ENCODE data around the gene B4GALT6.
"Not testable (repeated sequence)": the region's sequence is repeated elsewhere in the genome, so short reads cannot be mapped to it uniquely, and the experiment has no call there.

Gene B4GALT6, protein sequence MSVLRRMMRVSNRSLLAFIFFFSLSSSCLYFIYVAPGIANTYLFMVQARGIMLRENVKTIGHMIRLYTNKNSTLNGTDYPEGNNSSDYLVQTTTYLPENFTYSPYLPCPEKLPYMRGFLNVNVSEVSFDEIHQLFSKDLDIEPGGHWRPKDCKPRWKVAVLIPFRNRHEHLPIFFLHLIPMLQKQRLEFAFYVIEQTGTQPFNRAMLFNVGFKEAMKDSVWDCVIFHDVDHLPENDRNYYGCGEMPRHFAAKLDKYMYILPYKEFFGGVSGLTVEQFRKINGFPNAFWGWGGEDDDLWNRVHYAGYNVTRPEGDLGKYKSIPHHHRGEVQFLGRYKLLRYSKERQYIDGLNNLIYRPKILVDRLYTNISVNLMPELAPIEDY

DNA sequence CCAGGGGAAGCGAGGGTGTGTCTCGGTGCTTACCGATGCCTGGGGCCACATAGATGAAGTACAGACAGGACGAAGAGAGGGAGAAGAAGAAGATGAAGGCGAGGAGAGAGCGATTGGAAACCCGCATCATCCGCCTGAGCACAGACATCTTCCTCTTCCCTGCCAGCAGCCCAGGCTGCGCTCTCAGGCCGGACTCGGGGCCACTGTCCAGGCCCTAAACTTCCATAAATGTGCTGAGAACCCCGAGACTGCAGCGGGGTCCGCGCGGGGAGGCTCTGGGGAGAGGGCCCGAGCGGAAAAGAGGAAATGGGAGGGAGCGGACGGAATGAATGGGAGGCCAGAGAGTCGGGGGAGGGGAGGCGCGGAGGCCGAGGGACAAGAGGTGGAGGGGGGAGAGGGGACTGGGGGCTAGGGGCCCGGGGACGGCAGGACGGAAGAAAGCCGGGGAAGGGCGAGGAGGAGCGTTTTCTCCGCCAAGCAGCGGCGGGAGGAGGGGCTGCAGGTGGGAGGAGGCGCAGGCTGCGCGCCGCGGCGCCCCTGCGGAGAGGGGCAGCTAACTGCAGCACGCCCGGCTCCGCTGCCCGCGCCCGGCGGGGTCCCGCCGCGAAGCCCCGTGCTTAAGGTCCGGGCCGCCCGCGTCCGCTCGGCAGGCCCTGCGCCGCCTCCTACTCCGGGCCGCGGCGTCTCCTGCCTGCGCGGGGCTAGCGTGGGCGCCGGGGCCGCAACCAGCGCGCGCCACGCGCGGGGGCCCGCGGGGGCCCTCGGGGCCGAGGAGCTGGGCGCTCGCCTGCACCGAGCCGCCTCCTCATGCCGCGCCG is at the start of gene B4GALT6:
Gene B4GALT6, minus strand, starts transcription at position 303 of the 818 bp plus-strand sequence. Its CDS starts 155 bp downstream, at position 148.
- peak within 1 kb of the TSS; percentile 93 for H3K4me3 ChIP-seq (ENCODE audit: low read depth, low read length)
- TF ChIP-seq, protein P1, sequence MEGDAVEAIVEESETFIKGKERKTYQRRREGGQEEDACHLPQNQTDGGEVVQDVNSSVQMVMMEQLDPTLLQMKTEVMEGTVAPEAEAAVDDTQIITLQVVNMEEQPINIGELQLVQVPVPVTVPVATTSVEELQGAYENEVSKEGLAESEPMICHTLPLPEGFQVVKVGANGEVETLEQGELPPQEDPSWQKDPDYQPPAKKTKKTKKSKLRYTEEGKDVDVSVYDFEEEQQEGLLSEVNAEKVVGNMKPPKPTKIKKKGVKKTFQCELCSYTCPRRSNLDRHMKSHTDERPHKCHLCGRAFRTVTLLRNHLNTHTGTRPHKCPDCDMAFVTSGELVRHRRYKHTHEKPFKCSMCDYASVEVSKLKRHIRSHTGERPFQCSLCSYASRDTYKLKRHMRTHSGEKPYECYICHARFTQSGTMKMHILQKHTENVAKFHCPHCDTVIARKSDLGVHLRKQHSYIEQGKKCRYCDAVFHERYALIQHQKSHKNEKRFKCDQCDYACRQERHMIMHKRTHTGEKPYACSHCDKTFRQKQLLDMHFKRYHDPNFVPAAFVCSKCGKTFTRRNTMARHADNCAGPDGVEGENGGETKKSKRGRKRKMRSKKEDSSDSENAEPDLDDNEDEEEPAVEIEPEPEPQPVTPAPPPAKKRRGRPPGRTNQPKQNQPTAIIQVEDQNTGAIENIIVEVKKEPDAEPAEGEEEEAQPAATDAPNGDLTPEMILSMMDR (IDR thresholded peaks at IDR 0.05; ENCODE audit: borderline replicate concordance, insufficient read depth, low read depth, low read length) = no peak

DNA sequence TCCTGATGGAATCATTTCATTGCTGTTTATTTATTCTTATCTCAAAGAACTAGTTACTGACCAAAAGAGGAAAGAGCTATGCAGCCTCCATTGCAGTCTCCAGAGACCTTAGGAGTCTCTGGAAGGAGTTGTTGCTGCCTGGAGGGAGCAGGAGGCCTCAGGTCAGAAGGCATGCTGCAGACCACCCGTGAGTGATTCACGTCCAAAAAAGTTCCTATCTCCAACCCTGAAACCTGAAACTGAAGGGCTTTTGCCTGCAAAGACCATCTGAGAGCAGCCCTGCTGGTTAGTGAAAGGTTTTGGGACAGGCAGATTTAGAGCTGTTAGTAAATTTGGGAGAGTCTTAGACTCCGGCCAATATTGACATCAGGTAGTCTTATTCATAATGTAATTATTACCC is 47.2 kb upstream of the B4GALT6 start:
- TF ChIP-seq, protein P1 (IDR thresholded peaks at IDR 0.05; ENCODE audit: borderline replicate concordance, insufficient read depth, low read depth, low read length) = no peak

DNA sequence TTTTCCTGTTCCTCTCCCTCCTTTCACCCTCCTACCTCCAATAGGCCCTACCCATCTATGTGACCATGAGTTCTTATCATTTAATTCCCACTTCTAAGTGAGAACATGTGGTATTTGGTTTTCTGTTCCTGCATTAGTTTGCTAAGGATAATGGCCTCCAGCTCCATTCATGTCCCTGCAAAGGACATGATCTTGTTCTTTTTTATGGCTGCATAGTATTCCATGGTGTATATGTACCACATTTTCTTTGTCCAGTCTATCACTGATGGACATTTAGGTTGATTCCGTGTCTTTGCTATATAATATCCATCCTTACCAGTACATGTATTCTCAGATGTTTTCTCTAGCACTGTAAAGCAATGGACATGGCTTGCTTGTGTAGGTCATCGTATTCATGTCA is 44.8 kb upstream of the B4GALT6 start:
- H3K4me3 ChIP-seq (ENCODE audit: low read depth, low read length) = not testable (repeated sequence)

More for the DNA sequence above, 47.2 kb upstream of the B4GALT6 start:
- no peak overlapping the region for H3K4me3 ChIP-seq (ENCODE audit: low read depth, low read length)

DNA sequence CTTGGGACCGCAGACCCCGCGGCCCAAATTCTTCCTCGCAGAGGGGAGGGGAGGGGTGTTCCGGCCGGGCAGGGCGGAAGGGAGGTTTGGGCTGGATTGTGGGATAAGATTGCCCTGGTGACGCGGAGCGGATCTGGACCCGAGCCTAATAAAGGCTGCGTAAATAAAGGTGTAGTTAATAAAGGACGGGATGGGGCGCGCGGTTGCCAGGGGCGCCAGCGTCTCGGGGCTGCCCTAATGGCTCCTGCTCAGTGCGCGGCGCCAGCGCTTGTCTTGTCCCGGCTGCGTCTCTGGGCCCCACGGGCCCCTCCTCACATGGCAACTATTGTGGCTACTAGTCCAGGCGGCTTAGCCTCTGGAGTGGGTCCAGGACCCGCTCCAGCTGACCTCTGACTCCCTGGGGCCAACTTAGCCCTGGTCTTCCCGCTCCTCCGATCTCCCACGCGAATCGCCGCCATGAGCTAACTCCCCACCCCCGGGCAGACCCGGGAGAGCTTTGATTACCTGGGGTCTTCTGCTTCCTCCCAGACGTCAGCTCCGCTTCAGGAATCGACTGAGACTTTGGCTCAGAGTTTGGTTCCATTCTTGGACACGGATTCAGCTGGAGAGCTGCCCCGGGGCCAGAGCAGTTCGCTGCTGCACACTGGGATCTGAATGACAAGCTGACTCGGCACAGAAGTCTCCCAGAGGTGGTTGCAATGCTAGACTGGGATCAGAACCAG is 39.8 kb upstream of the B4GALT6 start:
- TF ChIP-seq, protein P1 (IDR thresholded peaks at IDR 0.05; ENCODE audit: borderline replicate concordance, insufficient read depth, low read depth, low read length) = no peak
- peak overlapping the region; percentile 64 for H3K4me3 ChIP-seq (ENCODE audit: low read depth, low read length)

DNA sequence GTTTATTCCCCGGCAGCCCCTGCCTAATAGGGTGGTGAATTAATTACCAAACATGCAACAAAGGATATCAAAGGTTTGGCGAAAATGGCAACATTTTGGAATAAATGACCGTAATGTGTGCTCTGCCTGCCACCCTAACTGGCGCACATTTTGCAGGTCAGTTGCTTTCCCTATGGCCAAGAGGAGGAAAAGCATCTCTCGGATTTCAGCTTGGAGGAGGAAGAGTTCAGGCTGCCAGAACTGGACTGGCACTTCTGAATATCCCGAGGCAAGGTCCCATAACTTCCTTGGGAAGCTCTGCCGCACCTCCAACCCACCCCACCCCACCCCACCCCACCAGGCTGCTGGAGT is 39.2 kb upstream of the B4GALT6 start:
- TF ChIP-seq, protein P1 (IDR thresholded peaks at IDR 0.05; ENCODE audit: borderline replicate concordance, insufficient read depth, low read depth, low read length) = no peak
- H3K4me3 ChIP-seq (ENCODE audit: low read depth, low read length) = peak overlapping the region; percentile 64

DNA sequence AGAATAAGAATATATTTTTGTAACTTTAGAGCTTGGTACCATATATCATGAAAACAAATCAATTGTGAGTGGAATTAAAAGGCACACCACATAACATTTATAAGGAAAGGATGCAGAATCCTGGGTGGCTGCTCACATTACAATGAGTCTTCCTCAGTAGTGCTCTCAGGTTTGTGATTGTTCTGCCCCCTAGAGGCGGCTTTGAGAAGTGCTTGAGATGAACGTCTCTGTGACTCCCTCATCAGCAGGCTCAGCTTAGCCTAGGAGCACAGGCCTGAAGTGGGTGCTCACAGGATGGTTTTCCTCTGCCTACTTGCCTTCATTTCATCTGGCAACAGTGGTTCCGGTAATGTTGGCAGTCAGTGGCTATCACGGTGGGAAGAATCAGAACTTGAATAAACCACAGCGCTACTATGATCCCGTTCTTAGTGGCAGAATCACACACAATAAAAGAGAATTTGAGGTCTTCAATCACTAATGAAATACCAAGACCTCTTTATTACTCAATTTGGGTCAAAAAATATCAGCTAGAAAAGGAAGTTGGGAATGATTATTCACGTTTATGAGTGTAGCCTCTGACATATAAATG is 38.1 kb upstream of the B4GALT6 start:
- TF ChIP-seq, protein P1 (IDR thresholded peaks at IDR 0.05; ENCODE audit: borderline replicate concordance, insufficient read depth, low read depth, low read length) = peak; percentile 75
- H3K4me3 ChIP-seq (ENCODE audit: low read depth, low read length) = no peak overlapping the region

DNA sequence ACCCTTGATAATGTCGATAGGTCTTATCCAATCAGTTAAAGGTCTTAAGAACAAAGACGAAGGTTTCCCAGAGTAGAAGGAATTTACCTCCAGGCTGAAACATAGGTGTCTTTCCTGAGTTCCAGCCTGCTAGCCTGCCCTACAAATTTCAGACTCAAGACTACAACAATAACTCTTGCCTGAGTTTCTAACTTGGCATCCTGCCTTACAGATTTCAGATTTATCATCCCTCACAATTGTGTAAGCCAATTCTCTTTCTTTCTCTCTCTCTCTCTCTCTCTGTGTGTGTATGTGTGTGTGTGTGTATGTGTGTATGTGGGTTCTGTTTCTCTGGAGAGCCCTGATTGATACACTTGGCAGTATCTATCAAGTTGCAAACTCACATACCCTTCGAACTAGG is 37.2 kb upstream of the B4GALT6 start:
- TF ChIP-seq, protein P1 (IDR thresholded peaks at IDR 0.05; ENCODE audit: borderline replicate concordance, insufficient read depth, low read depth, low read length) = no peak
- H3K4me3 ChIP-seq (ENCODE audit: low read depth, low read length) = no peak overlapping the region
